Anterior cingulate cortex (tissue), 58 donors: ENCODE data around the gene RFC1.

ENCODE experiments used
- DNase-seq, 58 donors: peaks; one replicate each; lab custom pipeline; 2025; lab: John Stamatoyannopoulos, UW

Gene RFC1

GRCh38 chr4:39259571-39260330, 106.4 kb downstream of the RFC1 start:
- DNase-seq, result no peak

DNA sequence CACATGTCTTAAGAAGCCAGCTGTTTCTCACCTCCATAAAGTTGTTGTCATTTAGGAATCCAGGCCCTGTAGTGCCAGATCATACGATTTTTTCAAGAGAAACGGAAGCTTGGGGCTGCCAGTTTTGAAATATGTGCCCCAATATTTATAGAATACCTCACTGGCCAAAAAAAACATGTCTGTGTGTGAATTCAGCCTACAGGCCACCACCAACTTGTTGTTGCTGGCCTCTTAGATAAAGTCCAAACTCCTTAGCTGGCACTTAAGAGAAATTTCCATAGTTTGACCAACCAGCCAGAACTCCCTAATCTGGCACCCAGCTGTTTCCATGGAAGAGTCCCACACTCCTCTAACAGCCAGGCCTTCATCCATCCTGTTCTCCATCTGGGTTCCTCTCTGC, 109.7 kb downstream of the RFC1 start:
- no peak for DNase-seq

- no peak for DNase-seq
Measured at GRCh38 chr4:39255871-39256270, 110.3 kb downstream of the RFC1 start.

- no peak for DNase-seq
Measured at GRCh38 chr4:39255266-39255665, 110.9 kb downstream of the RFC1 start.

- no peak for DNase-seq
Measured at GRCh38 chr4:39243462-39243861, 122.7 kb downstream of the RFC1 start.
